Esophagus squamous epithelium (tissue), 5 donors: ENCODE data around the gene ANP32B. TPM values are rescaled to one million over a fixed set of nuclear protein-coding genes. Genes with fewer than 3 reads are reported as not detected.

ENCODE experiments used
- DNase-seq: peaks from one replicate; lab custom pipeline; 2025; lab: John Stamatoyannopoulos, UW
- H3K27ac ChIP-seq, 4 donors: fragments of 200-600 bp; sonication (generic); one replicate each; pipeline ENCODE4 v1.5.1; 2016 to 2019; ENCODE audit warnings: mild to moderate bottlenecking in 1 of 4
- H3K27me3 ChIP-seq, 4 donors: fragments of 200-600 bp; sonication (generic); 1 replicate in 3 of 4; 2 replicates in 1 of 4; pipeline versions ENCODE4 v1.5.1 to v1.6.0; 2017 to 2021; ENCODE audit warnings: antibody characterized with exemption in 1 of 4
- H3K36me3 ChIP-seq, 3 donors: fragments of 200-600 bp; sonication (generic); one replicate each; pipeline ENCODE4 v1.5.1; 2016 to 2019
- H3K4me1 ChIP-seq, 3 donors: fragments of 200-600 bp; sonication (generic); one replicate each; pipeline ENCODE4 v1.5.1; 2017 to 2019
- H3K4me3 ChIP-seq, 4 donors: fragments of 200-600 bp; sonication (generic); 1 replicate in 3 of 4; 2 replicates in 1 of 4; pipeline ENCODE4 v1.5.1; 2016 to 2019; ENCODE audit warnings: mild to moderate bottlenecking in 2 of 4, moderate library complexity in 1 of 4
- H3K9me3 ChIP-seq, 3 donors: fragments of 200-600 bp; sonication (generic); one replicate each; pipeline ENCODE4 v1.5.1; 2016 to 2019
- POLR2A ChIP-seq, 4 donors: fragments of 450-650 bp; IDR thresholded peaks; one replicate each; pipeline ENCODE4 v1.6.1; 2017; ENCODE audit warnings: antibody characterized with exemption in 4 of 4, mild to moderate bottlenecking in 4 of 4, moderate library complexity in 3 of 4
- WGBS, 2 donors: methylation state at CpG; one replicate each; pipeline ENCODE4 v1.1.5; 2018; 5-methylcytosine and 5-hydroxymethylcytosine counted together
- intact Hi-C: fragments of 100-400 bp; cut with DNase I; formaldehyde crosslinking; loops from one replicate; pipeline ENCODE4 v1.15.0; 2022
- total RNA-seq, 4 donors: library from RNA; depleted of rRNA; stranded (reverse); fragments of >200 nt; gene quantifications; one replicate each; pipeline ENCODE4 v1.1.0, GENCODE V29; 2016
- TF ChIP-seq, protein P1 (sequence below), 6 experiments: fragments of 450-650 bp in 4 of 6; fragments of 200-600 bp in 2 of 6; sonication (generic) in 2 of 6; IDR thresholded peaks; one replicate each; pipeline ENCODE4 v1.5.1; 2016 to 2019; ENCODE audit warnings: antibody characterized with exemption in 6 of 6, mild to moderate bottlenecking in 4 of 6, moderate library complexity in 4 of 6
- donor health status: DM: yes; HTN: yes; CAD: no.

The ANP32B gene
- total RNA-seq, 4 donors from 2014 or later: 21.9 to 41.8 (median 28.4) TPM

- Histone ChIP-seq H3K36me3 (peaks cover 0 to 80% (median 19%) of the 10 kb centered on the region in 3 donors), H3K4me3 (no peak overlapping the region), H3K27me3 (no peaks in the 10 kb centered on the region), H3K9me3 (no peaks in the 10 kb centered on the region), H3K4me1 (peaks cover 0 to 25% (median 10%) of the 10 kb centered on the region in 3 donors), H3K27ac (no peak overlapping the region)
- 73 to 87% methylated on average over 3 of the region's 3 CpGs for WGBS, 2 donors
- no peak for DNase-seq
- TF ChIP-seq, protein P1, sequence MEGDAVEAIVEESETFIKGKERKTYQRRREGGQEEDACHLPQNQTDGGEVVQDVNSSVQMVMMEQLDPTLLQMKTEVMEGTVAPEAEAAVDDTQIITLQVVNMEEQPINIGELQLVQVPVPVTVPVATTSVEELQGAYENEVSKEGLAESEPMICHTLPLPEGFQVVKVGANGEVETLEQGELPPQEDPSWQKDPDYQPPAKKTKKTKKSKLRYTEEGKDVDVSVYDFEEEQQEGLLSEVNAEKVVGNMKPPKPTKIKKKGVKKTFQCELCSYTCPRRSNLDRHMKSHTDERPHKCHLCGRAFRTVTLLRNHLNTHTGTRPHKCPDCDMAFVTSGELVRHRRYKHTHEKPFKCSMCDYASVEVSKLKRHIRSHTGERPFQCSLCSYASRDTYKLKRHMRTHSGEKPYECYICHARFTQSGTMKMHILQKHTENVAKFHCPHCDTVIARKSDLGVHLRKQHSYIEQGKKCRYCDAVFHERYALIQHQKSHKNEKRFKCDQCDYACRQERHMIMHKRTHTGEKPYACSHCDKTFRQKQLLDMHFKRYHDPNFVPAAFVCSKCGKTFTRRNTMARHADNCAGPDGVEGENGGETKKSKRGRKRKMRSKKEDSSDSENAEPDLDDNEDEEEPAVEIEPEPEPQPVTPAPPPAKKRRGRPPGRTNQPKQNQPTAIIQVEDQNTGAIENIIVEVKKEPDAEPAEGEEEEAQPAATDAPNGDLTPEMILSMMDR (IDR thresholded peaks at IDR 0.05): no peak
- no peak for TF ChIP-seq POLR2A (IDR thresholded peaks at IDR 0.05)
- intact Hi-C loops: no loop called here
Measured at GRCh38 chr9:97997330-97998276, 14.5 kb downstream of the ANP32B start.

DNA sequence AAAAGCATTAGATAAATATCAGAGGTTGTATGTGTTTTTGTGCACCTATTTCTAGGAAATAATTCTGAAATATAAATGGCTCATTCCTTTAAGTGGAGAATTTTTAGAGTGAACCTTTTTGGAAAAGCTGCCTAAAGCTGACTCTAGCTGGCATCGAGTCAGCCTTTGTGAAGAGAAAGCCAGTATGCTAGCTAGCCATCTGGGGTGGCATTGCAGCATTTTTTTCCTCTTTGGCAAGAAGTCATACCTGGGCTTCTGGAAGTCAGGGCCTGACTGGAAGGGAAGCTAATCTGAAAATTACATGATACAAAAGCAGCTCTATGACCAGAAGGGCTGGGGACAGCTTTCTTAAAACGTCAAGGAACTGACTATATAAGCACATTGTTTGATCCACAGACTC lies 19.7 kb downstream of the ANP32B start:
- no peaks in the 10 kb centered on the region for H3K27me3 ChIP-seq
- no peak for DNase-seq
- no peak overlapping the region for H3K4me3 ChIP-seq
- peak overlapping the region in 2 of 4 donors; percentile 11 to 34 for H3K27ac ChIP-seq
- H3K36me3 ChIP-seq: peaks cover 11 to 97% (median 29%) of the 10 kb centered on the region in 3 donors
- WGBS, 2 donors: 26 to 36% methylated on average over 2 of the region's 2 CpGs
- H3K9me3 ChIP-seq: no peaks in the 10 kb centered on the region
- H3K4me1 ChIP-seq: peaks cover 0 to 17% (median 4%) of the 10 kb centered on the region in 3 donors
- TF ChIP-seq, protein P1 (IDR thresholded peaks at IDR 0.05): no peak
- no peak for TF ChIP-seq POLR2A (IDR thresholded peaks at IDR 0.05)
- intact Hi-C loops: no loop called here

GRCh38 chr9:98006127-98006796 lies 23.1 kb downstream of the ANP32B start:
- Histone ChIP-seq H3K4me3 (no peak overlapping the region), H3K4me1 (peaks cover 0 to 37% (median 4%) of the 10 kb centered on the region in 3 donors), H3K27ac (no peak overlapping the region), H3K27me3 (no peaks in the 10 kb centered on the region), H3K9me3 (no peaks in the 10 kb centered on the region), H3K36me3 (peaks cover 11 to 99% (median 27%) of the 10 kb centered on the region in 3 donors)
- DNase-seq: no peak
- TF ChIP-seq, protein P1 (IDR thresholded peaks at IDR 0.05): no peak
- TF ChIP-seq POLR2A (IDR thresholded peaks at IDR 0.05): no peak
- WGBS, 2 donors: 79 to 85% methylated on average over 4 to 5 of the region's 5 CpGs
- intact Hi-C loops: no loop called here

DNA sequence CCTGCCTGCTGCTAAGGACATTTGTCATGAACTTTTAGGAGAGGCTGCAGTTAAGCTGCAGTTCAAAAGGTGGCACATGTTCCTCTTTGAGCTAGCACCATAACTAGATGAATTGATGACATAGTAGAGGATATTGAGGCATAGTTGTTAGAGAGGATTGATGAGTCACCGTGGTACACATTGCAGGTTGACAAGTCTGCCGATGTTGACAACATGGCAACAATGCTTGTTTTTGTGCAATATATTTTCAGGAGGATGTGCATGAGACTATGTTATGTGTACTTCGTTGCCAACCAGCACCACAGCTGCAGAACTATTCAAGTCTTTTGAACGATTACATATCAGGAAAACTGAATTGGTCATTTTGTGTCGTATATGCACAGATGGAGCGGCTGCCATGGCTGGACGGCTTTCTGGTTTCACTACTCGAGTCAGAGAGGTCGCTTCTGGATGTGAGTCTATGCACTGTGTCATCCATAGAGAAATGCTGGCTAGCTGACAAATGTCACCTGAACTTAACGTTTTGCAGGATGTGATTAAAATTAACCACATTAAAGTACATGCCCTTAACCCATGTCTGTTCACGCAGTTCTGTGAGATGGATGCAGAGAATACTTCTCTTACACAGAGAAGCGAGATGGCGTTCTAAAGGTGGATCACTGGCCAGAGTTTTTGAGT lies 24.2 kb downstream of the ANP32B start:
- intact Hi-C loops: no loop called here
- Histone ChIP-seq H3K27me3 (no peaks in the 10 kb centered on the region), H3K27ac (no peak overlapping the region), H3K4me1 (peaks cover 0 to 30% (median 4%) of the 10 kb centered on the region in 3 donors), H3K4me3 (no peak overlapping the region), H3K36me3 (peaks cover 12 to 99% (median 32%) of the 10 kb centered on the region in 3 donors), H3K9me3 (no peaks in the 10 kb centered on the region)
- 75 to 78% methylated on average over 13 of the region's 13 CpGs for WGBS, 2 donors
- TF ChIP-seq, protein P1 (IDR thresholded peaks at IDR 0.05): no peak
- TF ChIP-seq POLR2A (IDR thresholded peaks at IDR 0.05): no peak
- no peak for DNase-seq
